Measurements from ENCODE around the gene TKT. TPM values are rescaled to one million over a fixed set of nuclear protein-coding genes. Genes with fewer than 3 reads are reported as not detected.
A peak's percentile ranks its signal among the peaks of the same experiment; 100 is the strongest.

The TKT gene
- total and polyA plus RNA-seq, 2 of the 4 experiments (the other 2 are of a cell fraction) = 280 to 349 TPM

DNA sequence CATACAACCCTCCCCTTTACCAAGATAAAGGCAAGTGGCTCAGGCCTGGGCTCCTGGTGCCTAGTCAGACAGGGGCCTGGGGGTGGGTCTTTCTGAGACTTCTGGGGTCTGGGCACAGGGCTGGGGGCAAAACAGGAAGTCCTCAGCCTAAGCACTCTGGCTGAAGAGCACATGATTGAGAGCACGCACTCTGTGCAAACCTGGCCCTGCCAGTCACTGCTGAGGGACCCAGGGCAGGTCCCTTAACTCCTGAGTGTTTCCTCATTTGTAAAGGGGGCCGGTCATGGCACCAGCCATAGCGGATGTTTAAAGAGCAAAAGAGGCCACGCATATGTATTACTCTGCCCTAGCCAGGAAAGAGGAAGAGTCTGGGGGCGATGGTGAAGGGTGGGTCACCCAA, 16.0 kb downstream of the TKT start:
- POLR2A ChIA-PET (ENCODE audit: unreplicated experiment) = no interaction called here
- Histone ChIP-seq H3K18ac (ENCODE audit: low read depth, low read length) (no peak overlapping the region), H3K36me3 (ENCODE audit: control insufficient read depth, insufficient read depth, low read length) (peaks cover 70% of the 10 kb centered on the region), H3K4me3 (ENCODE audit: insufficient read depth, low read depth, low read length) (no peak overlapping the region), H3K14ac (replicated peaks; ENCODE audit: low read depth, low read length) (no peak overlapping the region), H2AK5ac (ENCODE audit: low read depth, low read length) (no peak overlapping the region), H2AK9ac (replicated peaks; ENCODE audit: low read depth, low read length, poor library complexity) (no peak overlapping the region), H3K56ac (ENCODE audit: extremely low read depth, insufficient read depth, low read length) (no peak overlapping the region), H3K27ac (ENCODE audit: insufficient read depth, low read length) (peak overlapping the region; percentile 18; the same call in 1 of the 2 replicates), H3K4me2 (ENCODE audit: low read depth, low read length) (no peak overlapping the region), H4K20me1 (ENCODE audit: insufficient read depth, low read length) (peaks cover 61% of the 10 kb centered on the region), H3K9ac (ENCODE audit: low read depth, low read length) (no peak overlapping the region), H3K23ac (ENCODE audit: low read depth, low read length) (no peak overlapping the region), H4K91ac (ENCODE audit: insufficient read depth, low read depth, low read length) (no peak overlapping the region), H3K4ac (ENCODE audit: low read depth, low read length) (no peak overlapping the region), H2BK15ac (ENCODE audit: low read depth, low read length) (no peak overlapping the region), H2BK20ac (ENCODE audit: low read depth, low read length) (no peak overlapping the region), H3K9me1 (ENCODE audit: insufficient read depth, low read length) (peaks cover 36% of the 10 kb centered on the region), H3K4me1 (ENCODE audit: control insufficient read depth, insufficient read depth, low read length) (peaks cover 42% of the 10 kb centered on the region), H2BK5ac (ENCODE audit: low read depth, low read length, poor library complexity, severe bottlenecking) (peak overlapping the region; percentile 24), H2BK120ac (ENCODE audit: low read depth, low read length) (no peak overlapping the region), H4K5ac (ENCODE audit: low read depth, low read length) (no peak overlapping the region), H2AFZ (replicated peaks; ENCODE audit: low read length, poor library complexity) (no peak overlapping the region), H4K8ac (ENCODE audit: low read depth in 2 of 2, low read length in 2 of 2) (no peak overlapping the region), H3K79me1 (ENCODE audit: low read depth in 1 of 2, low read length in 2 of 2) (peaks cover 28 to 88% of the 10 kb centered on the region in 2 experiments), H3K9me3 (ENCODE audit: control insufficient read depth, insufficient read depth, low read length) (no peaks in the 10 kb centered on the region), H3K27me3 (ENCODE audit: control insufficient read depth, insufficient read depth, low read length) (no peaks in the 10 kb centered on the region)
- no TSS peak for BruUV-seq (replicated peaks)
- 85% methylated on average over 2 of the region's 5 CpGs; no CpG with 5 or more reads in 1 of the 2 experiments for WGBS, 2 experiments (ENCODE audit: extremely low coverage in 2 of 2, insufficient read length in 1 of 2)
- dilution Hi-C loops (cut with HindIII; ENCODE audit: low sequenced_read_pairs, unreplicated experiment) = no loop called here
- no peak for DNase-seq
- no peak for ATAC-seq (ENCODE audit: low read depth)
- no peak for TF ChIP-seq NFE2L2 (IDR thresholded peaks at IDR 0.05; ENCODE audit: low read depth, low read length)
- TF ChIP-seq FOS (IDR thresholded peaks at IDR 0.05; ENCODE audit: low read depth, low read length) = no peak
- TF ChIP-seq MXI1 (IDR thresholded peaks at IDR 0.05; ENCODE audit: borderline replicate concordance, low read depth, low read length) = no peak
- no peak for TF ChIP-seq CHD1 (IDR thresholded peaks at IDR 0.05; ENCODE audit: low read depth, low read length)
- TF ChIP-seq MAZ (IDR thresholded peaks at IDR 0.05; ENCODE audit: borderline replicate concordance, low read depth, low read length) = no peak
- TF ChIP-seq, protein P1, sequence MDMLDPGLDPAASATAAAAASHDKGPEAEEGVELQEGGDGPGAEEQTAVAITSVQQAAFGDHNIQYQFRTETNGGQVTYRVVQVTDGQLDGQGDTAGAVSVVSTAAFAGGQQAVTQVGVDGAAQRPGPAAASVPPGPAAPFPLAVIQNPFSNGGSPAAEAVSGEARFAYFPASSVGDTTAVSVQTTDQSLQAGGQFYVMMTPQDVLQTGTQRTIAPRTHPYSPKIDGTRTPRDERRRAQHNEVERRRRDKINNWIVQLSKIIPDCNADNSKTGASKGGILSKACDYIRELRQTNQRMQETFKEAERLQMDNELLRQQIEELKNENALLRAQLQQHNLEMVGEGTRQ (IDR thresholded peaks at IDR 0.05; ENCODE audit: low read depth, low read length) = no peak
- TF ChIP-seq RAD21 (IDR thresholded peaks at IDR 0.05; ENCODE audit: low read length) = no peak
- TF ChIP-seq RCOR1 (IDR thresholded peaks at IDR 0.05; ENCODE audit: insufficient replicate concordance, low read length) = no peak
- TF ChIP-seq CEBPB (IDR thresholded peaks at IDR 0.05; ENCODE audit: low read depth, low read length) = no peak
- in situ Hi-C loops (cut with MboI; ENCODE audit: low sequenced_read_pairs) = no loop called here
- CTCF ChIA-PET = no interaction called here
- intact Hi-C loops (cut with micrococcal nuclease) = loop anchor here (2.0 kb wide), 1 partner anchor 15 kb away; no protein-coding TSS in a partner anchor

Data from IMR-90 (cell line).